GM18520 (cell line): Measurements from ENCODE around the gene APOD.
"Not testable (repeated sequence)": the region's sequence is repeated elsewhere in the genome, so short reads cannot be mapped to it uniquely, and the experiment has no call there.

Source experiments
- ATAC-seq: cut with Tn5 transposase; IDR thresholded peaks from one replicate; pipeline ENCODE4 v1.9.1; 2021; ENCODE audit not compliant: unreplicated experiment

Gene APOD

GRCh38 chr3:195583831-195584542 lies at the start of gene APOD:
APOD (minus strand) TSS chr3:195583940; CDS start chr3:195579461, 4,479 bp downstream.
- ATAC-seq = no peak

GRCh38 chr3:195633351-195633750 lies 49.6 kb upstream of the APOD start:
- ATAC-seq = not testable (repeated sequence)

- not testable (repeated sequence) for ATAC-seq
These were observed 48.9 kb upstream of the APOD start for GRCh38 chr3:195632501-195633185.

- ATAC-seq = not testable (repeated sequence)
These were observed 48.3 kb upstream of the APOD start for GRCh38 chr3:195632046-195632445.

- ATAC-seq = not testable (repeated sequence)
These were observed 47.3 kb upstream of the APOD start for GRCh38 chr3:195630938-195631495.

GRCh38 chr3:195630086-195630917 lies 46.6 kb upstream of the APOD start:
- ATAC-seq = not testable (repeated sequence)

GRCh38 chr3:195629682-195630081 lies 45.9 kb upstream of the APOD start:
- not testable (repeated sequence) for ATAC-seq

GRCh38 chr3:195628386-195628920 lies 44.7 kb upstream of the APOD start:
- ATAC-seq = not testable (repeated sequence)

- not testable (repeated sequence) for ATAC-seq
These were observed 44.0 kb upstream of the APOD start for GRCh38 chr3:195627515-195628385.

- peak; percentile 70 for ATAC-seq
These were observed 41.1 kb upstream of the APOD start for GRCh38 chr3:195624603-195625560.

- not testable (repeated sequence) for ATAC-seq
These were observed 40.4 kb upstream of the APOD start for GRCh38 chr3:195624171-195624570.

GRCh38 chr3:195623217-195623965 lies 39.7 kb upstream of the APOD start:
- not testable (repeated sequence) for ATAC-seq

- ATAC-seq = not testable (repeated sequence)
These were observed 38.9 kb upstream of the APOD start for GRCh38 chr3:195622523-195623170.

GRCh38 chr3:195622012-195622411 lies 38.3 kb upstream of the APOD start:
- not testable (repeated sequence) for ATAC-seq

GRCh38 chr3:195621095-195621494 lies 37.4 kb upstream of the APOD start:
- not testable (repeated sequence) for ATAC-seq

- not testable (repeated sequence) for ATAC-seq
These were observed 36.7 kb upstream of the APOD start for GRCh38 chr3:195620476-195620875.

- not testable (repeated sequence) for ATAC-seq
These were observed 36.0 kb upstream of the APOD start for GRCh38 chr3:195619591-195620369.
